Suprapubic skin (tissue), 4 donors: ENCODE data around the gene CDC42BPA. TPM values are rescaled to one million over a fixed set of nuclear protein-coding genes. Genes with fewer than 3 reads are reported as not detected.

Source experiments
- DNase-seq, 2 donors: peaks; one replicate each; pipeline ENCODE4 v3.0.0-alpha.2; 2019; ENCODE audit warnings: low spot score in 2 of 2
- H3K27ac ChIP-seq: fragments of 200-600 bp; sonication (generic); one replicate; pipeline ENCODE4 v1.5.1; 2019
- H3K27me3 ChIP-seq: fragments of 200-600 bp; sonication (generic); one replicate; pipeline ENCODE4 v1.5.1; 2019
- H3K36me3 ChIP-seq: fragments of 200-600 bp; sonication (generic); one replicate; pipeline ENCODE4 v1.5.1; 2019
- H3K4me1 ChIP-seq: fragments of 200-600 bp; sonication (generic); one replicate; pipeline ENCODE4 v1.5.1; 2019
- H3K4me3 ChIP-seq: fragments of 200-600 bp; sonication (generic); one replicate; pipeline ENCODE4 v1.5.1; 2019; ENCODE audit warnings: mild to moderate bottlenecking
- H3K9me3 ChIP-seq: fragments of 200-600 bp; sonication (generic); one replicate; pipeline ENCODE4 v1.5.1; 2019
- EP300 ChIP-seq: sonication (generic); formaldehyde crosslinking; IDR thresholded peaks from one replicate; pipeline ENCODE4 v1.6.1; 2017; ENCODE audit warnings: antibody characterized with exemption
- POLR2A ChIP-seq, 2 donors: fragments of 450-650 bp; IDR thresholded peaks; one replicate each; pipeline ENCODE4 v1.6.1; 2017; ENCODE audit warnings: antibody characterized with exemption in 2 of 2, mild to moderate bottlenecking in 2 of 2, moderate library complexity in 2 of 2
- POLR2AphosphoS5 ChIP-seq, 3 donors: sonication (generic); formaldehyde crosslinking; IDR thresholded peaks; one replicate each; pipeline ENCODE4 v1.6.1; 2017; ENCODE audit warnings: antibody characterized with exemption in 3 of 3
- WGBS: methylation state at CpG from one replicate; pipeline ENCODE4 v1.1.5; 2018; 5-methylcytosine and 5-hydroxymethylcytosine counted together
- total RNA-seq, 4 donors: library from RNA; depleted of rRNA; stranded (reverse); fragments of >200 nt; gene quantifications; one replicate each; pipeline ENCODE4 v1.1.0, GENCODE V29; 2016
- TF ChIP-seq, protein P1 (sequence below), 2 donors: fragments of 200-600 bp in 1 of 2; fragments of 450-650 bp in 1 of 2; sonication (generic) in 1 of 2; IDR thresholded peaks; one replicate each; pipeline ENCODE4 v1.5.1; 2016 to 2019; ENCODE audit warnings: antibody characterized with exemption in 2 of 2, mild to moderate bottlenecking in 1 of 2, moderate library complexity in 1 of 2

The CDC42BPA gene
- total RNA-seq, 4 donors from 2014 or later, result 12.2 to 54.6 (median 14.9) TPM

DNA sequence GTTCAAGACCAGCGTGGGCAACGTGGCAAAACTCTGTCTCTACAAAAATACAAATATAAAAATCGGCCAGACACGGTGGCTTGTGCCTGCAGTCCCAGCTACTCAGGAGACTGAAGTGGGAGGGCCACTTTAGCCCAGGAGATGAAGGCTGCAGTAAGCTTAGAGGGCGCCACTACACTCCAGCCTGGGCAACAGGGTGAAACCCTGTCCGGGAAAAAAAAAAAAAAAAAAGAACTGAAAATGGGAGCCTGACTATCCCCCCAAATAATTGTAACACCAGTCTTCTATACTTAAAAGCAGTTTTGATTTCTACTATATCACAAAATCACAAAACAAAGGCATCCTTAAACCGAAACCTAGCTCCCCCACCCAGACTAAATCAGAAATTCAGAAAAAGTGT, 60.3 kb downstream of the CDC42BPA start:
- Histone ChIP-seq H3K27me3 (no peaks in the 10 kb centered on the region), H3K4me1 (no peaks in the 10 kb centered on the region), H3K4me3 (no peak overlapping the region), H3K27ac (no peak overlapping the region), H3K9me3 (no peaks in the 10 kb centered on the region), H3K36me3 (no peaks in the 10 kb centered on the region)
- no peak for DNase-seq
- no peak for TF ChIP-seq POLR2A (IDR thresholded peaks at IDR 0.05)
- WGBS, result 88% methylated on average over 7 of the region's 7 CpGs

DNA sequence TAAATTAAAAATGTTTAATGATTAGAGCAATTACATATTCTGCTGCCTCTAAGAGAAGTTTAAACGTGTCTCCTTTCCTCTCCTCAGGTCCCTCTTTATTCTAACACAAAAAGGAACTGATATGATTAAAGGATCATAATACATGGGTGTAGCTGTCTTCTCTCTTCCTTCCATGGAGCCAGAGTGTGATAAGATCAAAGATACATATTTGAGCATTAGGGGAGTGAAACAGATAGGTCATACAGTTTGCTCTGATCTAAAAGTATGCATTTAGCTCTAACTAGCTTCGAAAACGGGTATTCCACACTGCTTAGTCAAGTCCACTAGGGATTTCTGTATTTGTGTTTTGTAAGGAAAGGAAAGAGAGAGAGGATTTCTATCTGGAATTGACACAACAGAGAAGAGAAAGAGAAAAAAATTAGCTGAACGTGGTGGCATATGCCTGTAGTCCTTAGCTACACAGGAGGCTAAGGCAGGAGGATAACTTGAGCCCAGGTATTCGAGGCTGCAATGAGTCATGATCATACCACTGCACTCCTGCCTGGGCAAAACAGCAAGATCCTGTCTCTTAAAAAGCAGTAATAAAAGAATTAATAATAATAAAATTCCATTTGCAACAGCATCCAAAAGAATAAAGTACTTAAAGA, 63.1 kb downstream of the CDC42BPA start:
- no peaks in the 10 kb centered on the region for H3K36me3 ChIP-seq
- H3K4me1 ChIP-seq, result no peaks in the 10 kb centered on the region
- no peak for TF ChIP-seq POLR2AphosphoS5 (IDR thresholded peaks at IDR 0.05)
- TF ChIP-seq, protein P1, sequence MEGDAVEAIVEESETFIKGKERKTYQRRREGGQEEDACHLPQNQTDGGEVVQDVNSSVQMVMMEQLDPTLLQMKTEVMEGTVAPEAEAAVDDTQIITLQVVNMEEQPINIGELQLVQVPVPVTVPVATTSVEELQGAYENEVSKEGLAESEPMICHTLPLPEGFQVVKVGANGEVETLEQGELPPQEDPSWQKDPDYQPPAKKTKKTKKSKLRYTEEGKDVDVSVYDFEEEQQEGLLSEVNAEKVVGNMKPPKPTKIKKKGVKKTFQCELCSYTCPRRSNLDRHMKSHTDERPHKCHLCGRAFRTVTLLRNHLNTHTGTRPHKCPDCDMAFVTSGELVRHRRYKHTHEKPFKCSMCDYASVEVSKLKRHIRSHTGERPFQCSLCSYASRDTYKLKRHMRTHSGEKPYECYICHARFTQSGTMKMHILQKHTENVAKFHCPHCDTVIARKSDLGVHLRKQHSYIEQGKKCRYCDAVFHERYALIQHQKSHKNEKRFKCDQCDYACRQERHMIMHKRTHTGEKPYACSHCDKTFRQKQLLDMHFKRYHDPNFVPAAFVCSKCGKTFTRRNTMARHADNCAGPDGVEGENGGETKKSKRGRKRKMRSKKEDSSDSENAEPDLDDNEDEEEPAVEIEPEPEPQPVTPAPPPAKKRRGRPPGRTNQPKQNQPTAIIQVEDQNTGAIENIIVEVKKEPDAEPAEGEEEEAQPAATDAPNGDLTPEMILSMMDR (IDR thresholded peaks at IDR 0.05), result no peak
- 67% methylated on average over 5 of the region's 5 CpGs for WGBS
- H3K4me3 ChIP-seq, result no peak overlapping the region
- H3K9me3 ChIP-seq, result no peaks in the 10 kb centered on the region
- no peak for DNase-seq
- no peak overlapping the region for H3K27ac ChIP-seq
- no peaks in the 10 kb centered on the region for H3K27me3 ChIP-seq

DNA sequence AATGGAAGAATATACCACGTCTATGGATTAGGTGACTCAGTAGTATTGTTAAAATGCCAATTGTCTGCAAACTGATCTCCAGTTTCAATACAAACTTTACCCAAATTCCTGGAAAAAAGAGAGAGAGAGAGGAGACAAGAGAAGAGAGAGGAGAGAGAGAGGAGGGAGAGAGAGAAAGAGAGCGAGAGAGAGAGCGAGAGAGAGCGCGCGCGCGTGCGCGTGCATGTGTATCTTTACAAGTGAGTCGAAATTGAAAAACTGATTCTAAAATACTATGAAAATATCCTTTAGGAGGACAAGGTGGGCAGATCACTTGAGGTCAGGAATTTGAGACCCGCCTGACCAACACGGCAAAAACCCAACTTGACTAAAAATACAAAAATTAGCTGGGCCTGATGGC, 65.2 kb downstream of the CDC42BPA start:
- WGBS, result 89% methylated on average over 13 of the region's 13 CpGs
- Histone ChIP-seq H3K4me1 (no peaks in the 10 kb centered on the region), H3K27ac (no peak overlapping the region), H3K9me3 (no peaks in the 10 kb centered on the region), H3K27me3 (no peaks in the 10 kb centered on the region), H3K36me3 (no peaks in the 10 kb centered on the region), H3K4me3 (no peak overlapping the region)
- no peak for DNase-seq
- TF ChIP-seq POLR2AphosphoS5 (IDR thresholded peaks at IDR 0.05) (no peak), EP300 (no peak), POLR2A (IDR thresholded peaks at IDR 0.05) (no peak)
- TF ChIP-seq, protein P1 (IDR thresholded peaks at IDR 0.05), result no peak

DNA sequence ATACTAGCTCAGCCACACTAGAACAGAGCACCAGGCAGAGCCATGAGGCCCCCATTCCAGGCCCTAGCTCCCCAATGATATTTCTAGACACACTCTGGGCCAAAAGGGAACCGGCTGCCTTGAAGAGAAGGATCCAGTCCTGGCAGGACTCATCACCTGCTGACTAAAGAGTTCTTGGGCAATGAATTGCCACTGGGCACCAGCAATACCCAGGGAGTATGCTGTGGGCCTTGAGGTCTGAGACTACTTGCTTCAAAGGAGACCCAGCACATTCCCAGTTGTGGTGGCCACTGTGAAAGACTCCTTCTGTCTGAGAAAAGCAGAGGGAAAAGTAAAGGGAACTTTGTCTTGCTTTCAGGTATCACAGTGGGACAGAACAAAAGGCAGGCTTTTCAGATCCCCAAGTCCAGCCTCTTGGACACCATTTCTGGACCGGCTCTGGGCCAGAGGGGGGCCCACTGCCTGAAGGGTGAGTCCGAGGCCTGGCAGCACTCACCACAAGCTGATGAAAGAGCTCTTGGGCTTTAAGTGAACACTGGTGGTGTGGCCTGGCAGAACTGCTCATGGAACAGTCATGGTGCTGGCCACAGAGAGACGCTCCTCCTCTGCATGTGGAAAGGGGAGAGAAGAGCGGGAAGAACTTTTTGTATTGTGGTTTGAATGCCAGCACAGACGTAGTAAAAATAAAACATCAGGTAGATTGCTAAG, 72.5 kb downstream of the CDC42BPA start:
- H3K27ac ChIP-seq, result no peak overlapping the region
- 90% methylated on average over 5 of the region's 6 CpGs for whole genome bisulfite sequencing
- DNase-seq, result no peak

DNA sequence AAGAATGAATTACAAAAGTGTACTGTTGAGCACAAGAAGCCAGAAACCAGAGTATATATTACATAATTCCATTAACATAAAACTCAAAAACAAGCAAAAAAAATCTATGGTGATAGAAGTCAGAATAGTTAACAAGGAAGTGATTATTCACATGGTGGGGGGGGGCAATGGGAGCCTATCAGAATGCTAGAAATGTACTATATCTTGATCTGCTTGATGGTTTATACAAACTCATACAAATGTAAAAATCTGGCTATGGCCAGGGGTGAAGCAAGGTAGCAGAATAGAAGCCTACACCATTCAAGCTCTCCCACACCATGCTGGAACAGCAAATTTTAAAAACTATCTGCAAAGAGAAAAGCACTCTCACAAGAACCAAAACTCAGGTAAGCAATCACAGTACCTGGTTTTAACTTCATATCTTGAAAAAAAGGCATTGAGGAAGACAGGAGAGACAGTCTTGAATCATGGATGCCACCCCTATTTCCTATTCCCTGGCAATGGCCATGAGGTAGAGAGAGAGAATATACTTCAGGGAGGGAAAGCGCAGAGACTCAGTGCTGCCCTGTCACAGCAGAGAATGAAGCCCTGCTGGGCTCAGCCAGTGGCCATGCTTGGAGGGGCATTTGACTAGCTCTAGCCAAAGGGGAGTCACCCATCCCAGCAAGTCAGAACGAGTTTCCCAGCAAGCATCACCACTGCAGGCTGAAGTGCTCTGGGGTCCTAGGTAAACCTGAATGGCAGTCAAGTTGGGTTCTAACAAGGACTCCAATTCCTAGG, 73.8 kb downstream of the CDC42BPA start:
- Histone ChIP-seq H3K27me3 (no peaks in the 10 kb centered on the region), H3K36me3 (no peaks in the 10 kb centered on the region), H3K4me3 (no peak overlapping the region), H3K4me1 (no peaks in the 10 kb centered on the region), H3K27ac (no peak overlapping the region), H3K9me3 (no peaks in the 10 kb centered on the region)
- DNase-seq, result no peak
- WGBS, result 96% methylated on average over 2 of the region's 2 CpGs
- TF ChIP-seq POLR2AphosphoS5 (IDR thresholded peaks at IDR 0.05) (no peak), POLR2A (IDR thresholded peaks at IDR 0.05) (no peak), EP300 (no peak)
- TF ChIP-seq, protein P1 (IDR thresholded peaks at IDR 0.05), result no peak

More for the DNA sequence above, 72.5 kb downstream of the CDC42BPA start:
- Histone ChIP-seq H3K4me3 (no peak overlapping the region), H3K36me3 (no peaks in the 10 kb centered on the region), H3K9me3 (no peaks in the 10 kb centered on the region), H3K4me1 (no peaks in the 10 kb centered on the region), H3K27me3 (no peaks in the 10 kb centered on the region)
- TF ChIP-seq, protein P1 (IDR thresholded peaks at IDR 0.05), result no peak
- no peak for TF ChIP-seq POLR2A (IDR thresholded peaks at IDR 0.05)
- no peak for TF ChIP-seq EP300
- TF ChIP-seq POLR2AphosphoS5 (IDR thresholded peaks at IDR 0.05), result no peak
